Measurements from ENCODE around the gene F12.

DNA sequence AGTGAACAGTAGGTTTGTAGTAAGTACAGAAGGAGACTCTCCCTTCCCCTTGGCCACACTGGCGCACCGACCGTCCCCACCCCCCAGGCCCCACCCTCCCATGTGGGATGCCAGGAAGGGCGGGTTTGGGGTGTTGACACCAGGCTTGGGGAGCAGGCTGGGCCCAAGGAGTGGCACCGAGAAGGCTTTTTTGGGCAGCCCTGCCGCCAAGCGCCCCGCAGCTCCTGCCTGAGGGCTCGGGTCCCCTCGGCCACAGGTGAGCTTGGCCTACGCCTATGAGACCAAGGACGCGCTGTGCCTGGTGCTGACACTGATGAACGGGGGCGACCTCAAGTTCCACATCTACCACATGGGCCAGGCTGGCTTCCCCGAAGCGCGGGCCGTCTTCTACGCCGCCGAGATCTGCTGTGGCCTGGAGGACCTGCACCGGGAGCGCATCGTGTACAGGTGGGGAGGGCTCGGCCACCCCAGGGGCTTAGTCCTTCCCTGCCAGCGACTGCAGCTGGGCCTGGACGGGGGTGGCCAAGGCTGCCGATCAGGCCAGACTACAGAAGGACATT lies 24.4 kb upstream of the F12 start:
- TF ChIP-seq, protein P1, sequence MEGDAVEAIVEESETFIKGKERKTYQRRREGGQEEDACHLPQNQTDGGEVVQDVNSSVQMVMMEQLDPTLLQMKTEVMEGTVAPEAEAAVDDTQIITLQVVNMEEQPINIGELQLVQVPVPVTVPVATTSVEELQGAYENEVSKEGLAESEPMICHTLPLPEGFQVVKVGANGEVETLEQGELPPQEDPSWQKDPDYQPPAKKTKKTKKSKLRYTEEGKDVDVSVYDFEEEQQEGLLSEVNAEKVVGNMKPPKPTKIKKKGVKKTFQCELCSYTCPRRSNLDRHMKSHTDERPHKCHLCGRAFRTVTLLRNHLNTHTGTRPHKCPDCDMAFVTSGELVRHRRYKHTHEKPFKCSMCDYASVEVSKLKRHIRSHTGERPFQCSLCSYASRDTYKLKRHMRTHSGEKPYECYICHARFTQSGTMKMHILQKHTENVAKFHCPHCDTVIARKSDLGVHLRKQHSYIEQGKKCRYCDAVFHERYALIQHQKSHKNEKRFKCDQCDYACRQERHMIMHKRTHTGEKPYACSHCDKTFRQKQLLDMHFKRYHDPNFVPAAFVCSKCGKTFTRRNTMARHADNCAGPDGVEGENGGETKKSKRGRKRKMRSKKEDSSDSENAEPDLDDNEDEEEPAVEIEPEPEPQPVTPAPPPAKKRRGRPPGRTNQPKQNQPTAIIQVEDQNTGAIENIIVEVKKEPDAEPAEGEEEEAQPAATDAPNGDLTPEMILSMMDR (IDR thresholded peaks at IDR 0.05 in 4 of 5, conservative IDR thresholded peaks at IDR 0.05 in 1 of 5): no peak
- no peak for TF ChIP-seq POLR2A (IDR thresholded peaks at IDR 0.05)

Measured in gastrocnemius medialis (tissue), 4 donors.